Thyroid gland (tissue), 4 donors: ENCODE data around the gene APOC4. TPM values are rescaled to one million over a fixed set of nuclear protein-coding genes. Genes with fewer than 3 reads are reported as not detected.

Experiments used
- DNase-seq, 2 donors: peaks; one replicate each; pipeline ENCODE4 v3.0.0-alpha.2; 2019
- H3K27ac ChIP-seq, 3 donors: fragments of 200-600 bp; sonication (generic); 1 replicate in 2 of 3; 2 replicates in 1 of 3; pipeline ENCODE4 v1.5.1; 2016 to 2019; ENCODE audit warnings: mild to moderate bottlenecking in 1 of 3, moderate library complexity in 1 of 3
- H3K27me3 ChIP-seq: fragments of 200-600 bp; sonication (generic); one replicate; pipeline ENCODE4 v1.5.1; 2019
- H3K36me3 ChIP-seq, 2 donors: fragments of 200-600 bp; sonication (generic); one replicate each; pipeline ENCODE4 v1.5.1; 2016 to 2019
- H3K4me1 ChIP-seq, 2 donors: fragments of 200-600 bp; sonication (generic); one replicate each; pipeline ENCODE4 v1.5.1; 2017 to 2019
- H3K4me3 ChIP-seq, 3 donors: fragments of 200-600 bp; sonication (generic); replicated peaks in 1 of 3; 1 replicate in 2 of 3; 2 replicates in 1 of 3; pipeline ENCODE4 v1.5.1; 2016; ENCODE audit warnings: mild to moderate bottlenecking in 1 of 3
- H3K9me3 ChIP-seq: fragments of 200-600 bp; sonication (generic); one replicate; pipeline ENCODE4 v1.5.1; 2017
- POLR2A ChIP-seq, 2 donors: fragments of 450-650 bp; IDR thresholded peaks; one replicate each; pipeline ENCODE4 v1.6.1; 2017; ENCODE audit warnings: antibody characterized with exemption in 2 of 2, mild to moderate bottlenecking in 2 of 2, moderate library complexity in 1 of 2
- WGBS, 2 donors: methylation state at CpG; one replicate each; pipeline ENCODE4 v1.1.5; 2017; 5-methylcytosine and 5-hydroxymethylcytosine counted together
- intact Hi-C: fragments of 100-400 bp; cut with DNase I; formaldehyde crosslinking; loops from one replicate; pipeline ENCODE4 v1.15.1; 2023
- total RNA-seq, 4 donors: library from RNA; depleted of rRNA; stranded (reverse); fragments of >200 nt; gene quantifications; one replicate each; pipeline ENCODE4 v1.2.3, GENCODE V29; 2016
- TF ChIP-seq, protein P1 (sequence below), 6 experiments: fragments of 200-600 bp in 3 of 6; fragments of 450-650 bp in 3 of 6; sonication (generic) in 3 of 6; IDR thresholded peaks; one replicate each; pipeline ENCODE4 v1.5.1; 2016 to 2019; ENCODE audit warnings: antibody characterized with exemption in 6 of 6, mild to moderate bottlenecking in 2 of 6, inconsistent platforms in 1 of 6, moderate library complexity in 1 of 6

Gene APOC4
- total RNA-seq, 4 donors from 2014 or later = not detected

DNA sequence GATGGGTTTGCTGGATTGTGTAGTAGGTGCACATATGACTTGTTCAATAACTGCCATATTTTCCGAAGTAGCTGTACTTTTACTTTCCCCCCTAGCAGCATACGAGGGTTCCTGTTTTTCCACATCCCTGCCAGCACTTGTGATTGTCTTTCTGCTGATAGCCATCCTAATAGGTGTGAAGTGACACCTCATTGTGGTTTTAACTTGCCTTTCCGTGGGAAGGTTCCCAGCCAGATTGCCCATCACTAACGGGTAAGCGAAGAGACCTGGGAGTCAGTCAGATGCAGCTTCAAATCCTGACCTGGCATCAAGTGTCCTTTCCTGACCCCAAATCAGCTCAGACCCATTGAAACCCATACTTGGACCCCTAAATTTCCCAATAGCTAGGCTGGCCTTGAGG, 17.7 kb downstream of the APOC4 start:
- H3K4me1 ChIP-seq = peaks cover 9 to 29% of the 10 kb centered on the region in 2 donors

DNA sequence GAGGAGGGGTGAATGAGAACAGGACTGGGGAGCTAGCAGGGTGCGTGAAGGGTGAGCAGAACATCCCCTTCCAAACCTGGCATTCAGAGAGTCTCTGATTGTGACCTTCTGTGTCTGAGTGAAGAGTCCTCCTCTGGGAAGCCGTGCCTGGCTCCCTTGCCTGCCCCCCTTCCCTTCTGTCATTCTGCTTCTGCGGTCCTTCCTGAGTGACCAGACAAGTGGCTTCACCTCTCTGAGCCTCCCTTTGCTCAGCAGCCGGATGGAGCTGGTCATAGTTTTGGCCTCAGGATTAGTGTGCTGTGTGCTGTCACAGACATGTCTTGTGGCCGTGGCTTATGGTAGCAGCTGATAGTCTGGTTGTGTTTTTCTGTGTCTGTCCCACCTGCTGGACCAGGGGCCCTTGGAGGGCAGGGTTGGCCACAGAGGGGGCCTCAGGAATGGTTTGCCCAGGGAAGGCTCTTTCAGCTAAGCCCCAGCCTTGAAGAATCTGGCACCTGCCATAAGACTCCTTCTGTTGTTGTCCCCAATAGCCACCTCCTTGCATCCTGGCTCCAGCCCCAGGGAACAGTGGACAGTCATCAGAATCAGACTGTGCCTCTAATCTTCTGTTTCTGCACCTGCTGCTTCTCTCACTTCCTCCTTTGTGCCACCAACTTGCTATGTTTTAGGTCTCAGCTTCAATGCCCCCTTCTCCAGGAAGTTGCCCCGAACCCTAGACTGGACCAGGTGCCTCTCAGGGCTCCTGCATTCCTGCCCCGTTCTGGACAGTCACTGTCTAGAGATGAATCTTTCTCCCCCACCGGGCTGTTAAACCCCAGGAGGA, 19.1 kb downstream of the APOC4 start:
- peaks cover 11 to 24% of the 10 kb centered on the region in 2 donors for H3K36me3 ChIP-seq
- no peak overlapping the region for H3K4me3 ChIP-seq
- H3K9me3 ChIP-seq = no peaks in the 10 kb centered on the region
- TF ChIP-seq, protein P1, sequence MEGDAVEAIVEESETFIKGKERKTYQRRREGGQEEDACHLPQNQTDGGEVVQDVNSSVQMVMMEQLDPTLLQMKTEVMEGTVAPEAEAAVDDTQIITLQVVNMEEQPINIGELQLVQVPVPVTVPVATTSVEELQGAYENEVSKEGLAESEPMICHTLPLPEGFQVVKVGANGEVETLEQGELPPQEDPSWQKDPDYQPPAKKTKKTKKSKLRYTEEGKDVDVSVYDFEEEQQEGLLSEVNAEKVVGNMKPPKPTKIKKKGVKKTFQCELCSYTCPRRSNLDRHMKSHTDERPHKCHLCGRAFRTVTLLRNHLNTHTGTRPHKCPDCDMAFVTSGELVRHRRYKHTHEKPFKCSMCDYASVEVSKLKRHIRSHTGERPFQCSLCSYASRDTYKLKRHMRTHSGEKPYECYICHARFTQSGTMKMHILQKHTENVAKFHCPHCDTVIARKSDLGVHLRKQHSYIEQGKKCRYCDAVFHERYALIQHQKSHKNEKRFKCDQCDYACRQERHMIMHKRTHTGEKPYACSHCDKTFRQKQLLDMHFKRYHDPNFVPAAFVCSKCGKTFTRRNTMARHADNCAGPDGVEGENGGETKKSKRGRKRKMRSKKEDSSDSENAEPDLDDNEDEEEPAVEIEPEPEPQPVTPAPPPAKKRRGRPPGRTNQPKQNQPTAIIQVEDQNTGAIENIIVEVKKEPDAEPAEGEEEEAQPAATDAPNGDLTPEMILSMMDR (IDR thresholded peaks at IDR 0.05) = no peak
- no peak for TF ChIP-seq POLR2A (IDR thresholded peaks at IDR 0.05)
- intact Hi-C loops = no loop called here
- peak overlapping the region in 2 of 3 donors; percentile 10 to 11 for H3K27ac ChIP-seq
- peak; percentile 72 to 76 for DNase-seq
- WGBS, 2 donors = 57 to 67% methylated on average over 7 of the region's 8 CpGs
- no peaks in the 10 kb centered on the region for H3K27me3 ChIP-seq
- H3K4me1 ChIP-seq = peaks cover 5 to 27% of the 10 kb centered on the region in 2 donors

More for the DNA sequence above, 17.7 kb downstream of the APOC4 start:
- 90% methylated on average over 5 of the region's 5 CpGs for WGBS, 2 donors
- no peak for DNase-seq
- intact Hi-C loops = loop anchor here (10.0 kb wide), 1 partner anchor 175 kb away; no protein-coding TSS in a partner anchor
- Histone ChIP-seq H3K27ac (no peak overlapping the region), H3K9me3 (no peaks in the 10 kb centered on the region), H3K4me3 (no peak overlapping the region), H3K27me3 (no peaks in the 10 kb centered on the region), H3K36me3 (peaks cover 7 to 14% of the 10 kb centered on the region in 2 donors)
- TF ChIP-seq POLR2A (IDR thresholded peaks at IDR 0.05) = no peak
- TF ChIP-seq, protein P1 (IDR thresholded peaks at IDR 0.05) = no peak

DNA sequence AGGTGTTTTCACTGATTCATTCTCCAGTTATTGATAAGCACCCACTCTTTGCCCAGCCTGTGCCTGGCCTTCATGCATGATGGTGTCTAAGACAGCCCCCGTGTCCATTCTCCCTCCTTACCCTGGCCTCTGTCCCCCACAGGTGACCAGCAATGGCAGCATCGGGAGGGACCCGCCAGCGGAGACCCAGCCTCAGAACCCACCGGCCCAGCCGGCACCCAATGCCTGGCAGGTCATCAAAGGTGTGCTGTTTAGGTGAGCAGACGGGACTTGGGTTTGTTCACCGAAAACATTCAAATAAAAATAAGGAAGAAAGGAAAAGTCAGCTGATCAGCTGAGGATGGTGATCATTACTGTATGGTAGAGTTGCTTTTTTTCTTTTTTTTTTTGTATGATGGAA, 19.8 kb downstream of the APOC4 start:
- Histone ChIP-seq H3K36me3 (peaks cover 11 to 24% of the 10 kb centered on the region in 2 donors), H3K9me3 (no peaks in the 10 kb centered on the region), H3K27me3 (no peaks in the 10 kb centered on the region), H3K4me1 (peaks cover 0 to 20% of the 10 kb centered on the region in 2 donors), H3K27ac (no peak overlapping the region), H3K4me3 (no peak overlapping the region)
- no peak for DNase-seq
- WGBS, 2 donors = 90 to 91% methylated on average over 8 of the region's 8 CpGs
- intact Hi-C loops = no loop called here
- TF ChIP-seq POLR2A (IDR thresholded peaks at IDR 0.05) = no peak
- TF ChIP-seq, protein P1 (IDR thresholded peaks at IDR 0.05) = no peak

DNA sequence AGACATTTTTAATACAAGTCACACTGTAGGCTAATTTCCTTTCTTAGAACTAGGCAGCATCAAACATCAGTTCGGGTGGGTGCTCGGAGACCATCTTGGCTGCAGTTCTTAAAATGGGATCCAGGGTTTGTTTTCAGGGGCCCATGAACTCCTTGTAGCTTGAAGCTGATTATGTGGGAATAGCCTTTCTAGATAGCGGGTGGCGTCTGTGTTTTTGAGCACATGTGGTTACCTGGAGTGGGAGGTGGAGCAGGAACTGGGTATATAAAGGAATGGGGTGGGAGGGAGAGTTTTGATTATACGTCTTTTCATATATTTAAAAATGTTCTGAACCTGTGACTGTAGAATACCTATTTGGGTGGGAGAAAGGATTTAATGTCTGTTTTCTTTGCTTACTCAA, 26.1 kb downstream of the APOC4 start:
- no peak overlapping the region for H3K27ac ChIP-seq
- DNase-seq = no peak
- no peaks in the 10 kb centered on the region for H3K9me3 ChIP-seq
- WGBS, 2 donors = 94 to 97% methylated on average over 5 of the region's 5 CpGs
- TF ChIP-seq POLR2A (IDR thresholded peaks at IDR 0.05) = no peak
- TF ChIP-seq, protein P1 (IDR thresholded peaks at IDR 0.05) = no peak
- H3K27me3 ChIP-seq = no peaks in the 10 kb centered on the region
- no peaks in the 10 kb centered on the region for H3K4me1 ChIP-seq
- no peak overlapping the region for H3K4me3 ChIP-seq
- peaks cover 11 to 22% of the 10 kb centered on the region in 2 donors for H3K36me3 ChIP-seq
- intact Hi-C loops = no loop called here

DNA sequence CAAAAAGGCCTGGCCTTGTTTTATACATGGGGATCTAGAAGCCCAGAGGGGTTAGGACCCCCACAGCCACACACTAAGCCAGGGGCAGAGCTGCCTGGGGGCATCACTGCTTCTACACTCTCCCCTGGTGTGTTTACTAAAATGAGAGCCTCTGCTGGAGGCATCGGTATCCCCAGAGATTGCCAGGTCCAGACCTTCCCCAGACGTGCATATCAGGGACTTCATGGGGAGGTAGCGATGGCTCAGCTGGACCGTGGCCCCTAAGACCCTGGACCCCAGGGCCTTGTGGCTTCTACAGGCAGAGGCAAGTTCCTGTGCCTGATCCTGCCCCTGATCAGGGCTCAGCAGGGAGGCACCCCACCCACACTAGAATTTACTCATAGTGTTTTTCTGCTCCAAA, 26.6 kb downstream of the APOC4 start:
- H3K36me3 ChIP-seq = peaks cover 10 to 23% of the 10 kb centered on the region in 2 donors
- H3K27ac ChIP-seq = no peak overlapping the region
- H3K27me3 ChIP-seq = no peaks in the 10 kb centered on the region
- H3K4me1 ChIP-seq = no peaks in the 10 kb centered on the region
- 92 to 97% methylated on average over 4 of the region's 4 CpGs for WGBS, 2 donors
- no peak overlapping the region for H3K4me3 ChIP-seq
- no peak for DNase-seq
- intact Hi-C loops = no loop called here
- no peaks in the 10 kb centered on the region for H3K9me3 ChIP-seq
- no peak for TF ChIP-seq POLR2A (IDR thresholded peaks at IDR 0.05)
- TF ChIP-seq, protein P1 (IDR thresholded peaks at IDR 0.05) = no peak
